Activated T-helper 17 cell treated with anti-CD3 and anti-CD28 coated beads, Interleukin-2, amount 50 U/mL, for 72 hours (primary cell): Measurements from ENCODE around the gene TOP3B. TPM values are rescaled to one million over a fixed set of nuclear protein-coding genes. Genes with fewer than 3 reads are reported as not detected.

Experiments used
- ATAC-seq: fragments of 150-1000 bp; cut with Tn5 transposase; replicated peaks from 2 replicates; pipeline ENCODE4 v1.10.0; 2021; ENCODE audit warnings: mild to moderate bottlenecking, moderate library complexity
- H3K27ac Mint-ChIP-seq: one replicate; pipeline ENCODE4 v1.8.0; 2022; ENCODE audit warnings: mixed read lengths
- H3K27me3 Mint-ChIP-seq: one replicate; pipeline ENCODE4 v1.8.0; 2022; ENCODE audit warnings: mixed read lengths
- H3K36me3 Mint-ChIP-seq: one replicate; pipeline ENCODE4 v1.8.0; 2022; ENCODE audit warnings: low read depth, mild to moderate bottlenecking, mixed read lengths
- H3K4me1 Mint-ChIP-seq: one replicate; pipeline ENCODE4 v1.8.0; 2022; ENCODE audit warnings: mixed read lengths
- H3K4me3 Mint-ChIP-seq: one replicate; pipeline ENCODE4 v1.8.0; 2022; ENCODE audit warnings: mild to moderate bottlenecking, mixed read lengths
- H3K9me3 Mint-ChIP-seq: one replicate; pipeline ENCODE4 v1.8.0; 2022; ENCODE audit warnings: mixed read lengths
- total RNA-seq, 2 donors: library from RNA; stranded (reverse); gene quantifications; one replicate each; pipeline ENCODE4 v1.2.3, GENCODE V29; 2022

Gene TOP3B
- total RNA-seq, 2 donors from 2014 or later = 34.6 to 42.3 TPM

DNA sequence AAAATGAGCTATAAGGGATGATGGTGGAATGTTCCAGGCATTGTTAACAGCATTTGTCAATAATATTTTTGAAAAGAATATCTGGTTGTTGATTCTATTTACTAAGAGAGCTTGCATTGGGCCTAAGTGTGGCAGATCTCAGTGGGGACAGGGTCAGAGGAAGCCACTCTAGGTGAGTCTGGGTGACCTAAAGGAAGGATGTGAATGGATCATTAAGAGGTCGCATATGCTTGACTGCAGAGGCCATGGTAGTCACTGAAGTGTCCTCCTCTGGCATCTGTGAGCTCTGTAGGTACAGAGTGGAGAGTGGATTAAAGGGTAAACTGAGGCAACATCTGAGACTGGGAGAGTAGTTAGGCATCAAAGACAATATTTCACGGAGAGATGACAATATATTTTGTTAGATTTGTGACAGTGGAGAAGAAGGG is 37.9 kb upstream of the TOP3B start:
- no peaks in the 10 kb centered on the region for H3K4me1 Mint-ChIP-seq
- H3K27ac Mint-ChIP-seq = no peak overlapping the region
- H3K9me3 Mint-ChIP-seq = no peaks in the 10 kb centered on the region
- H3K36me3 Mint-ChIP-seq = no peaks in the 10 kb centered on the region
- no peak for ATAC-seq
- no peak overlapping the region for H3K4me3 Mint-ChIP-seq
- peaks cover 5% of the 10 kb centered on the region for H3K27me3 Mint-ChIP-seq

DNA sequence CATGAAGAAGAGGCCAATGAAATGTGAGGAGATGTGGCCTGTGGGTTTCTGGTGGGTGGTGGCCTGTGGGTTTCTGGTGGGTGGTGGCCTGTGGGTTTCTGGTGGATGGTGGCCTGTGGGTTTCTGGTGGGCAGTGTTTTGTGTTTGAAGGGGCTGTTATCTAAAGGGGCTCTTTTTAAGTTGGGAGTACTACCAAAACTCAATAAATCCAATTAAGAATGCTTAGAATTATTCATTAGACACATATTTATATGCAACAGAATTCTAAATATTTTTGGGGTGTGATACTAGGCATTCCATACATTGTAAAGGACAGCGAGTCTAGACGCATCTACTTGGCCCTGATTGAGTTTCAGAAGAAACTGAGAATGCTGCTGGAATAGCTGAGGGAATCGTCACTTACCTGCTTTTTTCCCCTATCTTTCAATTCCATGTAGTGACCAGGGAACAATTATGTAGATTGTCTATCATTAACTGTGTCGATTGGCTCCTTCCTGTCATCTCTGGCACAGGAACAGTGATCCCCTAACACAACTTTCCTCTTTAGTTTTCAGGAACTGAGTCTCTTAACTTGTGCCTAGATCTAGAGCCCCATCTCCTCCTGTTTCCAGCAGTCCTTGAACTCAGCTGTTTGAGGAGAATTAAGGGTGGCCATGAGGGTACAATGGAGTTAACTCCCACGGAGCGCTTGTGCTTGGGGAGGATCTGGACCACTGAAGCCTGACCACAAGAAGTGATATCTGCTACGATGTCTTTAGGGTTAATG is 37.3 kb upstream of the TOP3B start:
- Mint-ChIP-seq H3K4me3 (no peak overlapping the region), H3K36me3 (no peaks in the 10 kb centered on the region), H3K27me3 (peaks cover 5% of the 10 kb centered on the region), H3K9me3 (no peaks in the 10 kb centered on the region), H3K27ac (no peak overlapping the region), H3K4me1 (no peaks in the 10 kb centered on the region)
- ATAC-seq = no peak

DNA sequence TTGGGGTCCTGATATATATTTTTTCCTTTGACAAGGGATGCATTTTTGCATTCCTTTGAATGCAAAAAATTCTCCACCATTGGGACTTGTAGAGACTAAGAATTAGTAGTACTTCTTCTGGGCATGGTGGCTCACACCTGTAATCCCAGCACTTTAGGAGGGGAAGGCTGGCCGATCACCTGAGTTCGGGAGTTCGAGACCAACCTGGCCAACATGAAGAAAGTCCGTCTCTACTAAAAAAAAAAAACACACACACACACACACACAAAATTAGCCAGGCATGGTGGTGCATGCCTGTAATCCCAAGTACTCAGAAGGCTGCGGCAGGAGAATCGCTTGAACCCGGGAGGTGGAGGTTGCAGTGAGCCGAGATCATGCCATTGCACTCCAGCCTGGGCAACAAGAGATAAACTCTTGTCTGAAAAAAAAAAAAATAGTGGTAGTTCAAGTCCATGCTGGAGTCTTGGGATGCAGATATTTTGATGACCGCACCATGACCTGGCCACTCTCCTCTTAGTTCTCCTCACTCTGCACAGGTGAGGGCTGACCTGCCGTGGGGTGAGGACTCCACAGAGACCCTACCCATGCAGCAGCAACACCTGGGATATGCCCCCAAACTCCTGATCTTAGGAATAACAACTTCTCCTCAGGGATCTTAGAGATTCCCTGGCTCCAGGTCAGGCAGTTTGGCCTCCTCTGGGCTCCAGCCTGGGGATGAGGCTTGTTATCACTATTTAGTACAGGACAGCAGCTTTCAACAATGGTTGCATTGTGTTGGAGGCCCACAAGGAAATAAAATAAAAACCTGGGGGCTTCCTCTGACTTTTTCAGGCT is 36.5 kb upstream of the TOP3B start:
- Mint-ChIP-seq H3K4me1 (no peaks in the 10 kb centered on the region), H3K27me3 (peaks cover 5% of the 10 kb centered on the region), H3K4me3 (no peak overlapping the region), H3K27ac (no peak overlapping the region), H3K36me3 (no peaks in the 10 kb centered on the region), H3K9me3 (no peaks in the 10 kb centered on the region)
- no peak for ATAC-seq

DNA sequence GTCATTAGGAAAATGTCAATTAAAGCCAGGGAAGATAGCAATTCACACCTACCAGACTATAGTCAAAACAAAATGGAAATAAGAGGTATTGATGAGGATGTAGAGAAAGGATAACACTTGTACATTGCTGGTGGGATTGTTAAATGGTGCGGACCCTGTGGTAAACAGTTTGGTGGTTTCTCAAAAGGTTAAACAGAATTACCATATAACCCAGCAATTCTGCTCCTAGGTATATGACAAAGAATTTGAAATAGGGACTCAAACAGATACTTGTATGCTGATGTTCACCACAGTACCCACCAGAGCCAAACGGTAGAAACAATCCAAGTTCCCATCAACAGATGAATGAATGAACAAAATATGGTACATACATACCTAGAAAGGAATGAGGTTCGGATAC is 33.0 kb upstream of the TOP3B start:
- no peak for ATAC-seq
- Mint-ChIP-seq H3K27ac (no peak overlapping the region), H3K36me3 (no peaks in the 10 kb centered on the region), H3K4me1 (no peaks in the 10 kb centered on the region), H3K9me3 (peaks cover 4% of the 10 kb centered on the region), H3K4me3 (no peak overlapping the region), H3K27me3 (peaks cover 14% of the 10 kb centered on the region)

DNA sequence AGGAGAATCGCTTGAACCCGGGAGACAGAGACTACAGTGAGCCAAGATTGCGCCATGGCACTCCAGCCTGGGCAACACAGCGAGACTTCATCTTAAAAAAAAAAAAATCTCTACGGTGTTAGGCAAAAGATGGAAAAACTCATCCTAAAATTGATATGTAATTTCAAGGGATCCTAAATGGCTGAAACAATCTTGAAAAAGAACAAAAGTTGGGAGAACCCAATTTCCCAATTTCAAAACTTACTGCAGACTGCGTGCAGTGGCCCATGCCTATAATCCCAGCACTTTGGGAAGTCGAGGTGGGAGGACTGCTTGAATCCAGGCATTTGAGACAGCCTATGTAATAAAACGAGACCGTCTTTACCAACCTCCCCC is 31.7 kb upstream of the TOP3B start:
- no peaks in the 10 kb centered on the region for H3K36me3 Mint-ChIP-seq
- no peak overlapping the region for H3K4me3 Mint-ChIP-seq
- H3K4me1 Mint-ChIP-seq = peaks cover 5% of the 10 kb centered on the region

DNA sequence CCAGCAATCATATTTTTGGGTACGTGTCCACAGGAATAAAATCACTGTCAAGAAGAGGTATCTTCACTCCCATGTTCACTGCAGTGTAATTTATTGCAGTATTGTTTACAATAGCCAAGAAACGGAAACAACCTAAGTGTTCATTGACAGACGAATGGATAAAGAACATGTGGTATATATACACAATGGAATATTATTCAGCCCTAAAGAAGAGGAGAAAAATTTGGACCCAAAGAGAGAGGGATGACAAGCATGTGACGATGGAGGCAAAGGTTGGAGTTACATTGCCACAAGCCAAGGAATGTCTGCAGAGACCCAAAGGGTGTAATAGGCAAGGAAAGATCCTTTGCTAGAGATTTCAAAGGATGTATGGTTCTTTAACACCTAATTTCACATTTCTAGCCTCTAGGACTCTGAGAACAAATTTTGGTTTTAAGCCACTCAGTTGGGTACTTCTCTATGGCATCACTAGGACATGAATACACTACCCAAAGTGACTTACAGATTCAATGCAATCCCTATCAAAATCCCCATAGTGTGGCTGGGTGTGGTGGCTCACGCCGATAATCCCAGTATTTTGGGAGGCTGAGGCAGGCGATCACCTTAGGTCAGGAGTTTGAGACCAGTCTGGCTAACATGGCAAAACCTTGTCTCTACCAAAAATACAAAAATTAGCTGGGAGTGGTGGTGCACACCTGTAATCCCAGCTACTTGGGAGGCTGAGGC is 31.1 kb upstream of the TOP3B start:
- Mint-ChIP-seq H3K9me3 (peaks cover 4% of the 10 kb centered on the region), H3K36me3 (no peaks in the 10 kb centered on the region), H3K27me3 (peaks cover 30% of the 10 kb centered on the region), H3K27ac (no peak overlapping the region), H3K4me3 (no peak overlapping the region), H3K4me1 (peaks cover 11% of the 10 kb centered on the region)
- ATAC-seq = no peak

More for the DNA sequence above, 31.7 kb upstream of the TOP3B start:
- H3K9me3 Mint-ChIP-seq = peaks cover 4% of the 10 kb centered on the region
- H3K27ac Mint-ChIP-seq = no peak overlapping the region
- ATAC-seq = no peak
- H3K27me3 Mint-ChIP-seq = peaks cover 25% of the 10 kb centered on the region

DNA sequence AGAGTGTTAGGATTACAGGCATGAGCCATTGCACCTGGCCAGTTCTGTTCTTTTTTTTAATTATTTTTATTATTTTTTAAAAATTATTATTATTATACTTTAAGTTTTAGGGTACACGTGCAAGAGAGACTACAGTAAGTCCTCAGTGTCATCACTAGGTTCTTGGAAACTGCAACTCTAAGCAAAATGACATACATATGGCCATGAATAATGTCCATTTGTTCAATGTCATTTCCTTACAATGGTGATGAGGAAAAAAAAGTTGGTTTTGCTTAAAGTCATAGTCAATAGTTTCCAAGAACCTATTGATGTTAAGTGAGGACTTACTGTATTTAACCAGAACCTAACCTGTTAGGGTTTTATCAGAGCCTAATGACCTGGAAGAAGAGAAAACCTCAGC is 29.4 kb upstream of the TOP3B start:
- no peak for ATAC-seq
- peaks cover 4% of the 10 kb centered on the region for H3K9me3 Mint-ChIP-seq
- no peak overlapping the region for H3K4me3 Mint-ChIP-seq
- H3K36me3 Mint-ChIP-seq = no peaks in the 10 kb centered on the region
- no peak overlapping the region for H3K27ac Mint-ChIP-seq
- peaks cover 26% of the 10 kb centered on the region for H3K27me3 Mint-ChIP-seq
- peaks cover 11% of the 10 kb centered on the region for H3K4me1 Mint-ChIP-seq

DNA sequence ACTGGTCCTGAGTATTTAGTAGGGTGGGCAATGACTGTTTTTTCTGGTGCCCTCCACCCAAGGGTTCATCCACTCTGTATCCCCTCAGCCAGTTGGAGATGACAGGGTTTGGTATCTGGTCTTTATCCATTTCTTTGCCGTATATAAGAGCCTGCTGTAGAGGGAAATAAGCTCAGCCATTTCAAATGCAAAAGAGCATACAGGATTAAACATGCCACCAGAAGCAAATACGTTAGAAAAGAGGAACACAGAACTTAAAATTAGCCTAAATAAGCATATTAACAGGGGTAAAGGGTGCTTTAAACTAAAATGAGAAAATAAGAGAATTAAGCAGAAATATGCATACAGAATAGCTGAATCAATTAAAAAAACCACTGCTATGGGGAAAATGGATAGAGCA is 27.8 kb upstream of the TOP3B start:
- H3K36me3 Mint-ChIP-seq = no peaks in the 10 kb centered on the region
- H3K4me1 Mint-ChIP-seq = peaks cover 11% of the 10 kb centered on the region
- H3K4me3 Mint-ChIP-seq = no peak overlapping the region
- no peak for ATAC-seq
- no peak overlapping the region for H3K27ac Mint-ChIP-seq
- H3K9me3 Mint-ChIP-seq = peaks cover 4% of the 10 kb centered on the region
- peaks cover 26% of the 10 kb centered on the region for H3K27me3 Mint-ChIP-seq

DNA sequence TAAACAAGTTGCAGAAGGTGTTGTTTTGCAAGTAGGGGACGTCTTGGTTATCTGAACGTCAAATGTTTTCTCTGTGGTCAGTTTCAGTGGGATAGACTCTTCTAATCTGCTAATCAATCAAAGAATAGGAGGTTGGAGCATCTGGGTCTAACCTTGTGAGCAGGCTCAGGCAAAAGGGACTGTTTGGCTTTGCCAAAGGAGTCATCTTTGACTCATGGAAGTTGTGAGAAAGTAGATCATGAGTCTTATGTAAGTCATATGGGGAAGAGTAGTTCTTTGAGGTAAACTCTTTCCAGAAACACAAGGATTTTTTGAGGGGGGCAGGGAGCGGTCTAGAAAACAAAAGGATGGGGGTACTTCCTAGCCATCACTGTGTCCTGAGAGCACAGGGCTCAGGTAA is 27.1 kb upstream of the TOP3B start:
- peak; percentile 86 for ATAC-seq
- Mint-ChIP-seq H3K27ac (peak overlapping the region; percentile 30), H3K27me3 (peaks cover 26% of the 10 kb centered on the region), H3K4me1 (peaks cover 11% of the 10 kb centered on the region), H3K36me3 (no peaks in the 10 kb centered on the region), H3K4me3 (no peak overlapping the region), H3K9me3 (peaks cover 4% of the 10 kb centered on the region)

DNA sequence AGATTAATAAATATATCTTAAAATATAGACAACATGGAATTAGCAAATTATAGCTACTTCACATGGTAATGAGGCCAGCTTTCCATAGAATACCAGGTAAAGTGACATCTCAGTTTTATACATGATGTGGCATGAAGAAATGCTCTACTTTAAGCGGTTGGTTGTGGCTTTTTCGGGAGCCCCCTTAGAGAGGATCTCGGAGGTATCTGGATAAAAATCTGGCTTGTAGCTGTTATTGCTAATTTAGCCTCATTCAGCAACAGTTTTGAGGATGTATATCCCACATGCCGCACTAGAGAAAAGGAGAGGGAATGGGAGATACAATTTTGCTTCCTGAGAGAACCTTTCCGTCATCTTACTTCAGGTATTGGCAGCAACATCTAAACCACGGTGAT is 24.0 kb upstream of the TOP3B start:
- H3K27me3 Mint-ChIP-seq = peaks cover 24% of the 10 kb centered on the region
- H3K36me3 Mint-ChIP-seq = no peaks in the 10 kb centered on the region
- ATAC-seq = no peak
- H3K4me1 Mint-ChIP-seq = peaks cover 11% of the 10 kb centered on the region
- no peak overlapping the region for H3K27ac Mint-ChIP-seq
- no peaks in the 10 kb centered on the region for H3K9me3 Mint-ChIP-seq
- no peak overlapping the region for H3K4me3 Mint-ChIP-seq

DNA sequence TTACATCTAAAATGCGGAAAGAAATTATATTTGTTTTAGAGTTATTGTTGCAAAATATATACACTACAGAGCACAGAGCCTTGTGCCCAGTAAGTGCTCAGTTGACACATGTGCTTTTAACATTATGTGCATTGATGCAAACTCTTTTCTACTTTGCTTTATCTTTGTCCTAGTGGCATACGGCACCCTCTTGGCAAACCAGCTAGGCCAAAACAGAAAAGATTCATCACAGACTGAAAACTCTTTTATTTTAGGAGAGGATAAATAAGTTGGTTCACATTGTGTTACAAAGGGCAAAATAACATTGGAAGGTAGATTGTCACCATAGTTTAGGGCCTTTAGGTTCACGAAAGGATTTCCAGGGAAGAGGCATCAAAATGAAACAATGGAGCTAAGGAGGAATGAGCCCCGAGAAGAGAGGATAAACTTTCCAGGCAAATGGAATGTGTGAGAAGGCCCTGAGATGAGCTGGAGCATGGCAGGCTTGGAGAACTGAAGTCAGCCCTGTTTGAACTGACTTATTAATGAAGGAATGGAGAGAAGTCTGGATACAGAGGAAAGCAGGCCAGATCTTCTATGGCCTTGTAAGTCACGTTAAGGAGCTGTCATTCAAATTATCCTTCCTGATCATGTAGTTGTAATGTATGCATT is 23.5 kb upstream of the TOP3B start:
- Mint-ChIP-seq H3K27ac (no peak overlapping the region), H3K4me1 (peaks cover 11% of the 10 kb centered on the region), H3K9me3 (no peaks in the 10 kb centered on the region), H3K27me3 (peaks cover 27% of the 10 kb centered on the region), H3K36me3 (no peaks in the 10 kb centered on the region), H3K4me3 (no peak overlapping the region)
- ATAC-seq = no peak

DNA sequence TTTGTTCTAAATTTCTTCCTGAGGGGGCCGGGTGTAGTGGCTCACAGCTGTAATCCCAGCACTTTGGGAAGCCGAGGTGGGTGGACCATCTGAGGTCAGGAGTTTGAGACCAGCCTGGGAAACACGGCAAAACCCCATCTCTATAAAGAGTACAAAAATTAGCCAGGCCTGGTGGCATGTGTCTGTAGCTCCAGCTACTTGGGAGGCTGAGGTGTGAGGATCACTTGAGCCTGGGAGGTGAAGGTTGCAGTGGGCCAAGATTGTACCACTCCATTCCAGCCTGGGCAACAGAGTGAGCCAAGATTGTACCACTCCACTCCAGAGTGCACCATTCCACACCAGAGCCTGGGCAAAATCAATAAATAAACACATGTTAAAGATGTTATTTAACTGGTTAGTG is 20.6 kb upstream of the TOP3B start:
- Mint-ChIP-seq H3K36me3 (no peaks in the 10 kb centered on the region), H3K27ac (no peak overlapping the region), H3K4me3 (no peak overlapping the region), H3K9me3 (no peaks in the 10 kb centered on the region), H3K4me1 (no peaks in the 10 kb centered on the region), H3K27me3 (peaks cover 7% of the 10 kb centered on the region)
- ATAC-seq = no peak

DNA sequence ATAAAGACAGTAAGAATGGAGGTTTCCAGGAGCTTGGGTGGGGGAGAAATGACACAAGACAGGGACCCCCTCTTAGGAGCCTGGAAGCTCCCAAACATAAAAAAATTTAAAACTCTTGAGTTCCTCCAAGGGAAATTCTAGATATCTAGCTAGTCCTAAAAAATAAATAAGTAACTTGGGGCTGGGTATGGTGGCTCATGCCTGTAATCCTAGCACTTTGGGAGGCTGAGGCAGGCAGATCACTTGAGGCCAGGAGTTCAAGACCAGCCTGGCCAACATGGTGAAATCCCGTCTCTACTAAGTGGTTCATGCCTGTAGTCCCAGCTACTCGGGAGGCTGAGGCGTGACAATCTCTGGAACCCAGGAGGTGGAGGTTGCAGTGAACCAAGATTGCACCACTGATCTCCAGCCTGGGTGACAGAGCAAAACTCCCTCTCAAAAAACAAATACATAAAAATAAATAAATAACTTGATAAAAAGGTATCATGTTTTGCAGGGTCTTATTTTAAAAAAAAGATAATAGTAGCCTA is 20.0 kb upstream of the TOP3B start:
- no peak for ATAC-seq
- Mint-ChIP-seq H3K27me3 (peaks cover 7% of the 10 kb centered on the region), H3K27ac (no peak overlapping the region), H3K4me3 (no peak overlapping the region), H3K36me3 (no peaks in the 10 kb centered on the region), H3K4me1 (no peaks in the 10 kb centered on the region), H3K9me3 (no peaks in the 10 kb centered on the region)
